Hematopoietic multipotent progenitor cell treated with erythropoietin and hydrocortisone succinate and interleukin-3 and kit ligand, for 8 days (in vitro differentiated cells): ENCODE results near the gene ALAS1.

Experiments
- DNase-seq: peaks from one replicate; pipeline ENCODE4 v3.0.0-alpha.2; 2015

ALAS1 gene

GRCh38 chr3:52202384-52203077 lies 4.6 kb downstream of the ALAS1 start:
- DNase-seq, result no peak

GRCh38 chr3:52203701-52204100 lies 5.7 kb downstream of the ALAS1 start:
- DNase-seq, result no peak

DNA sequence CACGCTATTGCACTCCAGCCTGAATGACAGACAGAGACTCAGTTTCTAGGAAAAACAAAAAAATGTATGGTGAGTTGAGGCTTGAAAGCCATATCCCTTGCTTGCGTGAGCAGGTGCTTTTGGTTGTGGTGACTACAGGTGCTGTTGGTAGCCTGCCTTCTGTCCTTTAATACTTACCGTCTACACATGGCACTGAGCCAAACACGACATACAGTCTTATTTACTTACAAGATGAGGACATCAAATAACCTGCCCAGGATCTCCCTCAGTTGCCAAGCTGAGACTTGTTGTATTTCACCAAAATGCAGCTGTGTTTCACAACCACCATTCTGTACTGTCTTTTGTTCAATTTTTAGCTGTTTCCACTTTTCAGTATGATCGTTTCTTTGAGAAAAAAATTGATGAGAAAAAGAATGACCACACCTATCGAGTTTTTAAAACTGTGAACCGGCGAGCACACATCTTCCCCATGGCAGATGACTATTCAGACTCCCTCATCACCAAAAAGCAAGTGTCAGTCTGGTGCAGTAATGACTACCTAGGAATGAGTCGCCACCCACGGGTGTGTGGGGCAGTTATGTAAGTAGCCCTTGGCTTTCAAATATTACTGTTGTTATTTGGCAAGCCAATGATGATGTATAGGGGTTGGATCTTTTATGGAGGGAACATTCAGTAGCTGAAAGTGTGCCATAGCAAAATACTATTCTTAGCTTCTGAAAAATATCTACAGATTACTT lies 6.5 kb downstream of the ALAS1 start:
- DNase-seq, result no peak

- DNase-seq, result no peak
Observed at GRCh38 chr3:52205727-52206372, 7.9 kb downstream of the ALAS1 start.

DNA sequence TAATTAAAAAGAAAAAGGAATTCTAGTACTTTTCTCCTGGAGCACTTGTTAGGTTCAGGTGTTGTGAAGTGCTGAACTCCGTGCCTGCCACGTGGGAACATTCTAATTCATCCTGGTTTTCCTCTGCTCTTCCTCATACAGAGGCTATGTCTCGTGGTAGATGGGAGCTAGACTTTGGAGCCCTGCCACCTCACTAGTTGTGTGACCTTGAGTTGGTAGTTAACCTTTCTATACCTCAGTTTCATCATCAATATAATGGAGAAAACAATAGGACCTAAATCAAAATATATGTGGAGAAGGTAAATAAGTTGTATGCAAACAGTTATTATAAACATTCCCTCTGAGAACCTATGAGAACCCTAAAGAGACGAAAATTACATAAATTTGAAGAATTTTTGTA lies 10.6 kb downstream of the ALAS1 start:
- DNase-seq, result no peak

GRCh38 chr3:52210037-52210436 lies 12.1 kb downstream of the ALAS1 start:
- DNase-seq, result no peak

- no peak for DNase-seq
Observed at GRCh38 chr3:52210550-52211046, 12.6 kb downstream of the ALAS1 start.

DNA sequence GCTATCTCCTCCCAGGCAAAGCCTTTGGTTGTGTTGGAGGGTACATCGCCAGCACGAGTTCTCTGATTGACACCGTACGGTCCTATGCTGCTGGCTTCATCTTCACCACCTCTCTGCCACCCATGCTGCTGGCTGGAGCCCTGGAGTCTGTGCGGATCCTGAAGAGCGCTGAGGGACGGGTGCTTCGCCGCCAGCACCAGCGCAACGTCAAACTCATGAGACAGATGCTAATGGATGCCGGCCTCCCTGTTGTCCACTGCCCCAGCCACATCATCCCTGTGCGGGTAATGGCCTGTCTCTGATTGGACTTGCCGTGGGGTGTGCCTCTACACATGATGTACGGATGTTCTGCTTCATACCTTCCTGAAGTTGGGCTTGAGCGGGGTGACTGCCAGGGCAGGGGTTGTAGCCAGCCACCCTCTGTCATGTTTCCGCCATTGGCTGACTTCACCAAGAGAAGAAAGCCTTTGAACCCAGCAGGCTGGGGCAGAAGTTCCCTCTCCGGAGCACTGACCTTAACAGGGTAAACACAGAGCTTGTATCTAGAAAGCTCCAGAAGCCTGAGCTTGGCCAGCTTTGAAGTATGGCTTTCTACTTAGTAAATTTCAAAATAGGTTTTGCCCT lies 13.4 kb downstream of the ALAS1 start:
- no peak for DNase-seq

GRCh38 chr3:52213005-52213404 lies 15.0 kb downstream of the ALAS1 start:
- no peak for DNase-seq

- no peak for DNase-seq
Observed at GRCh38 chr3:52213901-52214300, 15.9 kb downstream of the ALAS1 start.

DNA sequence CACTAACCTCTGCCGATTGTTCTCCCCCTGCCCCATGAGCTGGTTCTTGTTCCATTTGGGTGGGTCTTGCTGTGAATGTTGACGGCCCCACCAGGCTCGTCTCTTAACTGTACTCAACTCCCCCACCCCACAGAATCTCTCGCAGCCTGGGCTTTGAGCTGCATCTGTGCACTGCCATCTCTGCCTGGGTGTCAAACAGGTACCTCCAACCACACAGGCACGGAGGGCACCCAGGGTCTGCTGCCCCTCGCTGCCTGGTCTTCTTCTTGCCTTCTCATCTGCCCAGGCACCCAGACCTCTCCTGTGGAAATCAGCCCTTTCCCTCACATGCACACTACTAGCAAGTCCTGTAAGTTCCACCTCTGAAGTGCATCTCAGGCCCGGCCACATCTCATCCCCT lies 17.4 kb downstream of the ALAS1 start:
- DNase-seq, result no peak

- DNase-seq, result peak; percentile 57
Observed at GRCh38 chr3:52216585-52217408, 18.8 kb downstream of the ALAS1 start.

DNA sequence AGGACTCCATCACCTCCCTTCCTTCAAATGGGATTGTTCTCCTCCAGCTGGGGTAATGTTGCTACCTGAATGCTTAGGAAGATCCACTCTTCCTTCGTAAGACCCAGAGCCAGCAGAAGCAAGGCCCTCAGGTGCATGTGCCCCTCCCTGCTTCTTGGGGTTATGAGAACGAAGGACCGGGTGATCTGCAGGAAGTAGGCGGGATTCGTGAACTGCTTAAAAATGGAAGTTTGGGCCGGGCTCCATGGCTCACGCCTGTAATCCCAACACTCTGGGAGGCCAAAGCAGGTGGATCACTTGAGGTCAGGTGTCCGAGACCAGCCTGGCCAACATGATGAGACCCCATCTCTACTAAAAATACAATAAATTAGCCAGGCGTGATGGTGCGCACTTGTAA lies 19.4 kb downstream of the ALAS1 start:
- DNase-seq, result no peak

- no peak for DNase-seq
Observed at GRCh38 chr3:52218026-52218425, 20.1 kb downstream of the ALAS1 start.

GRCh38 chr3:52218454-52218853 lies 20.5 kb downstream of the ALAS1 start:
- peak; percentile 48 for DNase-seq

DNA sequence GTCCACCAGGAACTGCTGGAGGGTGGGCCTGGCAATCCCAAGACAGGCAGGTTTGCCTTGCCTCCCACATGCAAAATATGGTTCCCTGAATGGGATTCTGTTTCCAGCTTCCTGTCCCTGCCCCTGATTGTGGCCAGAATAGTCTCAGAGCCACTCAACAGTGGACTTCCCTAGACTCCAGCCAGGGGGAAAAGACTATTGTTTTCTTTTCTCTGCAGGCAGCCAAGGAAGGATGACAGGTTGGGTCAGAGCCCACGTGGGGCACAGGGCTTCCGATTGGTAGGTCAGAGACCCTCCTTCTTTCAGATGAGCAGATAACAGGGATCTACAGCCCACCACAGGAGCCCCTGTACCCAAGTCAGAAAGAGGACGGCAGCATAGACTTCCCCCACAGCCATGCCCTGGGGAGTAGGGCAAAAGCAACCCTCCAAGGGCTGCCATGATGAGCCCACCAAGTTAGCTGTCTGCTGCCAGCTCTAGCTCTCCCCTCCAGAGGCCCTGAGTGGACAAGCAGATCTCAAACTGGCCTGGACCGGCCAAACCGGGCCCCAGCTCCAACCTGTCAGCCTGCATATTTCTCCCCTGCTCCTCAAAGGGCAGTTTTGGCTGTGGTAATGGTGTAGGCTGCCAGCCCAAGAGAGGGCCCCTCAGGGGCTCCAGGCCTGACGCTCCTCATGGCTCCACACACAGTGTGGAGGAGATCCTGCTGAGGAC lies 21.1 kb downstream of the ALAS1 start:
- DNase-seq, result no peak

GRCh38 chr3:52220380-52221026 lies 22.5 kb downstream of the ALAS1 start:
- peak; percentile 83 for DNase-seq

GRCh38 chr3:52221141-52221562 lies 23.2 kb downstream of the ALAS1 start:
- DNase-seq, result no peak

GRCh38 chr3:52221563-52222318 lies 23.8 kb downstream of the ALAS1 start:
- no peak for DNase-seq
